Uterus (tissue), 4 donors: Measurements from ENCODE around the gene FGF8. TPM values are rescaled to one million over a fixed set of nuclear protein-coding genes. Genes with fewer than 3 reads are reported as not detected.

Experiments
- DNase-seq, 2 donors: peaks; one replicate each; pipeline ENCODE4 v3.0.0-alpha.2; 2019 to 2020
- H3K27ac ChIP-seq, 2 donors: fragments of 200-600 bp; sonication (generic); 1 replicate in 1 of 2; 2 replicates in 1 of 2; pipeline ENCODE4 v1.5.1; 2016 to 2018
- H3K27me3 ChIP-seq, 2 donors: fragments of 200-600 bp; sonication (generic); one replicate each; pipeline ENCODE4 v1.5.1; 2018 to 2019; ENCODE audit warnings: control low read depth in 1 of 2
- H3K36me3 ChIP-seq, 2 donors: fragments of 200-600 bp; sonication (generic); one replicate each; pipeline ENCODE4 v1.5.1; 2019; ENCODE audit warnings: control low read depth in 1 of 2
- H3K4me1 ChIP-seq, 2 donors: fragments of 200-600 bp; sonication (generic); one replicate each; pipeline ENCODE4 v1.5.1; 2018 to 2019; ENCODE audit warnings: control low read depth in 1 of 2
- H3K4me3 ChIP-seq, 2 donors: fragments of 200-600 bp; sonication (generic); 1 replicate in 1 of 2; 2 replicates in 1 of 2; pipeline ENCODE4 v1.5.1; 2018 to 2019; ENCODE audit warnings: mild to moderate bottlenecking in 1 of 2
- H3K9me3 ChIP-seq, 2 donors: fragments of 200-600 bp; sonication (generic); one replicate each; pipeline ENCODE4 v1.5.1; 2019; ENCODE audit warnings: control low read depth in 1 of 2
- POLR2A ChIP-seq, 2 donors: fragments of 450-650 bp; IDR thresholded peaks; one replicate each; pipeline ENCODE4 v1.6.1; 2016; ENCODE audit warnings: antibody characterized with exemption in 2 of 2, mild to moderate bottlenecking in 1 of 2, moderate library complexity in 1 of 2
- intact Hi-C: fragments of 100-400 bp; cut with DNase I; formaldehyde crosslinking; loops from one replicate; pipeline ENCODE4 v1.15.1; 2023; ENCODE audit warnings: low total_unique reads
- total RNA-seq, 4 donors: library from RNA; depleted of rRNA in 3 of 4; stranded (reverse); fragments of >200 nt in 3 of 4; gene quantifications; one replicate each; pipeline versions ENCODE4 v1.1.0 to v1.2.4, GENCODE V29; 2014 to 2023
- TF ChIP-seq, protein P1 (sequence below), 4 experiments: fragments of 200-600 bp in 2 of 4; fragments of 450-650 bp in 2 of 4; sonication (generic) in 2 of 4; IDR thresholded peaks; one replicate each; pipeline ENCODE4 v1.5.1; 2016 to 2019; ENCODE audit warnings: antibody characterized with exemption in 4 of 4, mild to moderate bottlenecking in 2 of 4, moderate library complexity in 1 of 4
- donor health status: DM: yes; HTN: yes; CAD: no.

Gene FGF8
- total RNA-seq, 4 donors from 2014 or later: not detected

DNA sequence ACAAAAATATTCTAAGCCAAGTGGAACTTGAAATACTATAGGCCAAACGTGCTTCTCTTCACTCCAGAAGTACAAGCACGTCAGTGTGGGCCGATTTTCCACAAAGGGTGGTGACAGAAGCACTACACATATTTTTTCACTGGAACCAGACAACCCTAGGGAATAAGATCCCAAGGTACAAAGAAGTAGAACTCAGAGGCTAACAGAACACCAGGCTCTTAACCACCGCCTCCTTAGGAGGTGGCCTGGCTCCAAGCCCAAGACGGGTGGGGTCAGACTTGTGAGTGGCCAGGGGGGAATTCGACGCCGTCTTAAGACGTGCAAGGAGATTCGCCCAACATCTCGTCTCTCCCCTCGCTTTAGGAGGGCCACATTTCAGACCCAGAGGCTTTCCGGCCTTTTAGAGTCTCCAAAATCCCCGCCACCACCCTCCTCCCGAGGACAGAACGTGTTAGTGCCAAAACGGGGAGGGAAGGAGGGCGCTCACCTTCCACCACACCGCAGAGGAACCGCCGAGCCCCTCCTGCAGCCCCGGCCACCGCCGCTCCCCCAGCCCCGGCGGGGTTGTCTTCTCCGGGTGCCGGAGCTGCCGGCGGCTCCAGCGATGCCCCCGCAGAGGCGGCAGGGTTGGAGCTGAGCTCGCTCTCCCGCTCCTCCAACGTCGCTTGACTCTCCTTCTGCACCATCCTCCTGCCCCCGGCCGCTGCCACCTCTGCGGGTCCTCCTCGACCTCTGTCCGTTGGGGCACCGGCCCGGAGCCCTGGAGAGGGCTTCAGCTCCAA, 41.6 kb upstream of the FGF8 start:
- intact Hi-C loops: no loop called here

DNA sequence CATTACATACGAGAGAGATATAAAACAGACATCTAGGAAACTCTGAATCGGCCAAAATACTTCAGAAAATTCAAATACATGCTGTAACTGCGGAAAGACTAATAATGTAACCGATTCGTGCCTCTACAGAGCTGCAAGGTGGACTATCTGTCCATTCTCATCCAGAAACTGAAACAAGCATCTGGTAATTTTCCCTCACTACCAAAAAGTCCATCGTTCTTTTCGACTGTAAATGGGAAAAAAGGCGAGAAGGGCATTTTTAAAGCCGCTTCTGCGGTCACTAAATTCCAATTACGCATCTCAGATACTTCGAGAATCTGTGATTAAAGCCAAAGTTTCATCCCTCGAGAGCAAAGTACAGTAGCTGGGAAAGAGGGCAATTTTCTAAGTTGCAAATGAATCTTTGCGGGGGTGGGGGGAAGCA, 41.0 kb upstream of the FGF8 start:
- Histone ChIP-seq H3K4me1 (no peaks in the 10 kb centered on the region), H3K36me3 (no peaks in the 10 kb centered on the region), H3K9me3 (no peaks in the 10 kb centered on the region), H3K27me3 (no peaks in the 10 kb centered on the region), H3K27ac (peak overlapping the region; percentile 87 to 95), H3K4me3 (peak overlapping the region; percentile 83 to 98)
- no peak for DNase-seq
- intact Hi-C loops: no loop called here
- TF ChIP-seq, protein P1, sequence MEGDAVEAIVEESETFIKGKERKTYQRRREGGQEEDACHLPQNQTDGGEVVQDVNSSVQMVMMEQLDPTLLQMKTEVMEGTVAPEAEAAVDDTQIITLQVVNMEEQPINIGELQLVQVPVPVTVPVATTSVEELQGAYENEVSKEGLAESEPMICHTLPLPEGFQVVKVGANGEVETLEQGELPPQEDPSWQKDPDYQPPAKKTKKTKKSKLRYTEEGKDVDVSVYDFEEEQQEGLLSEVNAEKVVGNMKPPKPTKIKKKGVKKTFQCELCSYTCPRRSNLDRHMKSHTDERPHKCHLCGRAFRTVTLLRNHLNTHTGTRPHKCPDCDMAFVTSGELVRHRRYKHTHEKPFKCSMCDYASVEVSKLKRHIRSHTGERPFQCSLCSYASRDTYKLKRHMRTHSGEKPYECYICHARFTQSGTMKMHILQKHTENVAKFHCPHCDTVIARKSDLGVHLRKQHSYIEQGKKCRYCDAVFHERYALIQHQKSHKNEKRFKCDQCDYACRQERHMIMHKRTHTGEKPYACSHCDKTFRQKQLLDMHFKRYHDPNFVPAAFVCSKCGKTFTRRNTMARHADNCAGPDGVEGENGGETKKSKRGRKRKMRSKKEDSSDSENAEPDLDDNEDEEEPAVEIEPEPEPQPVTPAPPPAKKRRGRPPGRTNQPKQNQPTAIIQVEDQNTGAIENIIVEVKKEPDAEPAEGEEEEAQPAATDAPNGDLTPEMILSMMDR (IDR thresholded peaks at IDR 0.05): no peak
- TF ChIP-seq POLR2A (IDR thresholded peaks at IDR 0.05): no peak

More for the DNA sequence above, 41.6 kb upstream of the FGF8 start:
- peak overlapping the region; percentile 83 to 98 for H3K4me3 ChIP-seq
- DNase-seq: peak; percentile 86 to 93
- H3K27ac ChIP-seq: peak overlapping the region; percentile 87 to 95
- H3K4me1 ChIP-seq: no peaks in the 10 kb centered on the region
- TF ChIP-seq, protein P1 (IDR thresholded peaks at IDR 0.05): no peak
- TF ChIP-seq POLR2A (IDR thresholded peaks at IDR 0.05): peak; percentile 44 to 51
- H3K27me3 ChIP-seq: no peaks in the 10 kb centered on the region
- no peaks in the 10 kb centered on the region for H3K36me3 ChIP-seq
- H3K9me3 ChIP-seq: no peaks in the 10 kb centered on the region

DNA sequence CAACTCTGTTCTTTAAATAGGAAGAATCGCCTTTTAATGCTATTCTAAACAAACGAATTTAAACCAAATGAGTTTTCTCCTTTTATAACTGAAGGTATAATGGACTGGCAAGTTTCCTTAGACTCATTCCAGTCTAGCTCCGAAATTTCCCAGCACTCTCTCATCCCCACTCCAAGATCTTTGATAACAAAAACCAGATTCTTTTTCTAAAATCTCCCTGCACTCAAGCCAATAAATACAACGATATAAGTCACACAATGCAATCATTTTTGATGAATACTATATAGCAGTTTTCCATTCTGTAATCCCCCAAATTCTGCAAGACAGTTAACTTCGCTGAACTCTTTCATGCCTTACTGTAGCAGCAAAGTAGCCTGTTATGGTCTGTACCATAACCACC, 40.5 kb upstream of the FGF8 start:
- peak overlapping the region; percentile 83 to 98 for H3K4me3 ChIP-seq
- no peaks in the 10 kb centered on the region for H3K4me1 ChIP-seq
- TF ChIP-seq, protein P1 (IDR thresholded peaks at IDR 0.05): no peak
- no peak for TF ChIP-seq POLR2A (IDR thresholded peaks at IDR 0.05)
- DNase-seq: no peak
- no peaks in the 10 kb centered on the region for H3K36me3 ChIP-seq
- intact Hi-C loops: no loop called here
- no peaks in the 10 kb centered on the region for H3K27me3 ChIP-seq
- H3K9me3 ChIP-seq: no peaks in the 10 kb centered on the region
- peak overlapping the region in 1 of 2 donors; percentile 95 for H3K27ac ChIP-seq

DNA sequence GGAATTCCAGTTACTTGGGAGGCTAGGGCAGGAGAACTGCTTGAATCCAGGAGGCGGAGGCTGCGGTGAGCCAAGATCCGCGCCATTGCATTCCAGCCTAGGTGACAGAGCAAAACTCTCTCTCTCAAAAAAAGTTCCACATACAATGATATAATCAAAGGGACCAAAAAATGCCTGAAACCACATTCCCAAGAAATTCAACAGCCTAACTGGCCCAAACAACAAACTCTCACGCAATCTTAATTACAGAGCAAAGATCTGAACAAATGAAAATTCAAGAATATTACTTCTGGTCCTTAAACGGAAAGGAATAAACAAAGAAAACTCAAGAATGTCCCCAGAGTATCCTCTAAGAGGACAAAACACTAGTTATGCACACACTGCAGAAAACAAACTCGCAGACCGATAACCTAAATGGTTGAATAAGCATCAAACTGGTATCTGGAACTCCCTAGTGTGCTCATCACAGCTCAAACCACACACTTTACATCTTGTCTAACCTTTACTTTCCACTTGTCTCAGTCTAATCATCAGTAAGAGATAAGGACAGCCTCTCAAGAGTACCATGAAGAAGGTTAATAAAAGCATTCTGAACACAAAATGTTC, 38.7 kb upstream of the FGF8 start:
- Histone ChIP-seq H3K4me3 (peak overlapping the region; percentile 83 to 98), H3K9me3 (no peaks in the 10 kb centered on the region), H3K4me1 (no peaks in the 10 kb centered on the region), H3K27me3 (no peaks in the 10 kb centered on the region), H3K27ac (no peak overlapping the region), H3K36me3 (no peaks in the 10 kb centered on the region)
- TF ChIP-seq POLR2A (IDR thresholded peaks at IDR 0.05): no peak
- TF ChIP-seq, protein P1 (IDR thresholded peaks at IDR 0.05): no peak
- no peak for DNase-seq
- intact Hi-C loops: no loop called here

DNA sequence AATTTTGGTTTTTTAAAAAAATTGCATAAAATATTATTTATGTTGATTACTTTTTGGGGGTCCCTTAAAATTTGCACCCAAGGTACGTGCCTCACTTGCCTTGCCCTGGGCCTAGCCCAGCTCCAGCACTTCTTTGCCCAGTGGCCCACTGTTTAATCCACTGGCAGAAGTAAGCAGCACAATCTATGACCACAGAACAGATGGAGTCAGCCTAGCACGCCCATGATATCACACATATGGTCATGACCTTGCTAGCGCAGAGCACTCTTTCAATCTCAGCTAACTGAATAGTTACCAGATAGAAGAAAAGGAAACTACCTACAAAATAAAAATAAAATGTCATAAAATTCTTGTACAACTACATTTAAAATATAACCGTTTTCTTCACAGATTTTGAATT, 36.7 kb upstream of the FGF8 start:
- no peak overlapping the region for H3K27ac ChIP-seq
- H3K4me3 ChIP-seq: no peak overlapping the region
- H3K4me1 ChIP-seq: no peaks in the 10 kb centered on the region
- DNase-seq: no peak
- no peaks in the 10 kb centered on the region for H3K27me3 ChIP-seq
- H3K36me3 ChIP-seq: no peaks in the 10 kb centered on the region
- intact Hi-C loops: no loop called here
- no peaks in the 10 kb centered on the region for H3K9me3 ChIP-seq
- TF ChIP-seq, protein P1 (IDR thresholded peaks at IDR 0.05): no peak
- no peak for TF ChIP-seq POLR2A (IDR thresholded peaks at IDR 0.05)
